Activated naive CD8-positive, alpha-beta T cell treated with anti-CD3 and anti-CD28 coated beads, Interleukin-2, amount 50 U/mL, for 24 hours (primary cell): ENCODE measurements around the gene OR4D2.

Experiments used
- ATAC-seq: fragments of 150-1000 bp; cut with Tn5 transposase; one replicate; pipeline ENCODE4 v1.10.0; 2021
- DNase-seq: peaks from one replicate; pipeline ENCODE4 v3.0.0; 2021
- H3K27ac Mint-ChIP-seq: one replicate; pipeline ENCODE4 v1.8.0; 2021; ENCODE audit warnings: mild to moderate bottlenecking, mixed read lengths
- H3K27me3 Mint-ChIP-seq: one replicate; pipeline ENCODE4 v1.8.0; 2021; ENCODE audit warnings: mixed read lengths
- H3K36me3 Mint-ChIP-seq: one replicate; pipeline ENCODE4 v1.8.0; 2021; ENCODE audit warnings: low read depth, mixed read lengths
- H3K4me1 Mint-ChIP-seq: one replicate; pipeline ENCODE4 v1.8.0; 2021; ENCODE audit warnings: mixed read lengths
- H3K4me3 Mint-ChIP-seq: one replicate; pipeline ENCODE4 v1.8.0; 2021; ENCODE audit warnings: mild to moderate bottlenecking, moderate library complexity, mixed read lengths
- H3K9me3 Mint-ChIP-seq: one replicate; pipeline ENCODE4 v1.8.0; 2021; ENCODE audit warnings: mixed read lengths

OR4D2 gene

GRCh38 chr17:58187063-58187462 is 20.3 kb downstream of the OR4D2 start:
- H3K27me3 Mint-ChIP-seq = peaks cover 13% of the 10 kb centered on the region
- no peak overlapping the region for H3K4me3 Mint-ChIP-seq
- no peak for DNase-seq
- H3K9me3 Mint-ChIP-seq = no peaks in the 10 kb centered on the region
- no peak for ATAC-seq
- no peaks in the 10 kb centered on the region for H3K4me1 Mint-ChIP-seq
- no peak overlapping the region for H3K27ac Mint-ChIP-seq
- H3K36me3 Mint-ChIP-seq = no peaks in the 10 kb centered on the region

GRCh38 chr17:58187675-58188074 is 20.9 kb downstream of the OR4D2 start:
- Mint-ChIP-seq H3K27me3 (peaks cover 13% of the 10 kb centered on the region), H3K9me3 (no peaks in the 10 kb centered on the region)
- ATAC-seq = no peak

GRCh38 chr17:58189436-58190146 is 22.8 kb downstream of the OR4D2 start:
- no peak overlapping the region for H3K27ac Mint-ChIP-seq
- H3K36me3 Mint-ChIP-seq = no peaks in the 10 kb centered on the region
- no peak overlapping the region for H3K4me3 Mint-ChIP-seq
- no peaks in the 10 kb centered on the region for H3K9me3 Mint-ChIP-seq
- peaks cover 13% of the 10 kb centered on the region for H3K27me3 Mint-ChIP-seq
- no peak for ATAC-seq
- no peak for DNase-seq
- no peaks in the 10 kb centered on the region for H3K4me1 Mint-ChIP-seq

More at GRCh38 chr17:58187675-58188074, 20.9 kb downstream of the OR4D2 start:
- H3K36me3 Mint-ChIP-seq = no peaks in the 10 kb centered on the region
- no peak for DNase-seq
- H3K4me1 Mint-ChIP-seq = no peaks in the 10 kb centered on the region
- H3K27ac Mint-ChIP-seq = no peak overlapping the region
- no peak overlapping the region for H3K4me3 Mint-ChIP-seq

- Mint-ChIP-seq H3K4me3 (no peak overlapping the region), H3K9me3 (no peaks in the 10 kb centered on the region), H3K36me3 (no peaks in the 10 kb centered on the region), H3K27me3 (peaks cover 17% of the 10 kb centered on the region), H3K27ac (no peak overlapping the region), H3K4me1 (no peaks in the 10 kb centered on the region)
- DNase-seq = no peak
- no peak for ATAC-seq
These were observed 24.6 kb downstream of the OR4D2 start for GRCh38 chr17:58191241-58191896.

- Mint-ChIP-seq H3K36me3 (no peaks in the 10 kb centered on the region), H3K4me3 (no peak within 1 kb of the TSS), H3K27ac (no peak within 1 kb of the TSS), H3K27me3 (peaks cover 18% of the 10 kb centered on the region), H3K9me3 (no peaks in the 10 kb centered on the region), H3K4me1 (no peaks in the 10 kb centered on the region)
- DNase-seq (no peak), ATAC-seq (no peak)
These were observed 25.8 kb downstream of the OR4D2 start, which contains the start of gene EPX for GRCh38 chr17:58192612-58193011. Gene EPX (plus strand): TSS chr17:58192726. CDS start chr17:58192847, 121 bp downstream.

- H3K36me3 Mint-ChIP-seq = no peaks in the 10 kb centered on the region
- H3K4me3 Mint-ChIP-seq = no peak overlapping the region
- H3K4me1 Mint-ChIP-seq = no peaks in the 10 kb centered on the region
- H3K27ac Mint-ChIP-seq = no peak overlapping the region
- no peaks in the 10 kb centered on the region for H3K9me3 Mint-ChIP-seq
- ATAC-seq (no peak), DNase-seq (no peak)
- peaks cover 23% of the 10 kb centered on the region for H3K27me3 Mint-ChIP-seq
These were observed 27.0 kb downstream of the OR4D2 start for GRCh38 chr17:58193641-58194255.

GRCh38 chr17:58195518-58196123 is 28.8 kb downstream of the OR4D2 start:
- DNase-seq (no peak), ATAC-seq (no peak)
- no peak overlapping the region for H3K27ac Mint-ChIP-seq
- no peaks in the 10 kb centered on the region for H3K9me3 Mint-ChIP-seq
- H3K36me3 Mint-ChIP-seq = no peaks in the 10 kb centered on the region
- H3K27me3 Mint-ChIP-seq = peaks cover 18% of the 10 kb centered on the region
- no peaks in the 10 kb centered on the region for H3K4me1 Mint-ChIP-seq
- H3K4me3 Mint-ChIP-seq = no peak overlapping the region

- H3K9me3 Mint-ChIP-seq = no peaks in the 10 kb centered on the region
- H3K36me3 Mint-ChIP-seq = no peaks in the 10 kb centered on the region
- peaks cover 15% of the 10 kb centered on the region for H3K27me3 Mint-ChIP-seq
- no peak overlapping the region for H3K27ac Mint-ChIP-seq
- DNase-seq (no peak), ATAC-seq (no peak)
- H3K4me1 Mint-ChIP-seq = no peaks in the 10 kb centered on the region
- no peak overlapping the region for H3K4me3 Mint-ChIP-seq
These were observed 29.8 kb downstream of the OR4D2 start for GRCh38 chr17:58196610-58197009.

- Mint-ChIP-seq H3K27me3 (peaks cover 15% of the 10 kb centered on the region), H3K4me3 (no peak overlapping the region), H3K4me1 (no peaks in the 10 kb centered on the region), H3K9me3 (no peaks in the 10 kb centered on the region), H3K27ac (no peak overlapping the region), H3K36me3 (no peaks in the 10 kb centered on the region)
- peak; percentile 72 for DNase-seq
- ATAC-seq = peak; percentile 83
These were observed 33.3 kb downstream of the OR4D2 start for GRCh38 chr17:58200024-58200633.

- Mint-ChIP-seq H3K27me3 (peaks cover 6% of the 10 kb centered on the region), H3K9me3 (no peaks in the 10 kb centered on the region), H3K4me3 (no peak overlapping the region), H3K27ac (no peak overlapping the region), H3K36me3 (no peaks in the 10 kb centered on the region), H3K4me1 (no peaks in the 10 kb centered on the region)
- DNase-seq = no peak
- no peak for ATAC-seq
These were observed 36.1 kb downstream of the OR4D2 start for GRCh38 chr17:58202859-58203258.

- Mint-ChIP-seq H3K27me3 (no peaks in the 10 kb centered on the region), H3K9me3 (no peaks in the 10 kb centered on the region), H3K27ac (no peak overlapping the region), H3K4me1 (no peaks in the 10 kb centered on the region), H3K36me3 (peaks cover 3% of the 10 kb centered on the region), H3K4me3 (no peak overlapping the region)
- DNase-seq (no peak), ATAC-seq (no peak)
These were observed 38.0 kb downstream of the OR4D2 start for GRCh38 chr17:58204796-58205195.

- Mint-ChIP-seq H3K4me1 (no peaks in the 10 kb centered on the region), H3K36me3 (peaks cover 3% of the 10 kb centered on the region), H3K4me3 (no peak overlapping the region), H3K27me3 (no peaks in the 10 kb centered on the region), H3K27ac (no peak overlapping the region), H3K9me3 (no peaks in the 10 kb centered on the region)
- no peak for DNase-seq
- no peak for ATAC-seq
These were observed 39.2 kb downstream of the OR4D2 start for GRCh38 chr17:58205936-58206335.

GRCh38 chr17:58207451-58207850 is 40.7 kb downstream of the OR4D2 start:
- Mint-ChIP-seq H3K27ac (no peak overlapping the region), H3K36me3 (peaks cover 7% of the 10 kb centered on the region), H3K4me3 (no peak overlapping the region), H3K9me3 (no peaks in the 10 kb centered on the region), H3K4me1 (no peaks in the 10 kb centered on the region), H3K27me3 (no peaks in the 10 kb centered on the region)
- ATAC-seq = no peak
- no peak for DNase-seq

GRCh38 chr17:58208344-58208743 is 41.6 kb downstream of the OR4D2 start:
- H3K27me3 Mint-ChIP-seq = no peaks in the 10 kb centered on the region
- no peak for DNase-seq
- H3K27ac Mint-ChIP-seq = no peak overlapping the region
- H3K4me3 Mint-ChIP-seq = no peak overlapping the region
- no peak for ATAC-seq
- H3K4me1 Mint-ChIP-seq = no peaks in the 10 kb centered on the region
- H3K9me3 Mint-ChIP-seq = no peaks in the 10 kb centered on the region
- peaks cover 7% of the 10 kb centered on the region for H3K36me3 Mint-ChIP-seq
